GM13977 (cell line): ENCODE measurements around the gene PODXL2.
A peak's percentile ranks its signal among the peaks of the same experiment; 100 is the strongest.
"Not testable (repeated sequence)": the region's sequence is repeated elsewhere in the genome, so short reads cannot be mapped to it uniquely, and the experiment has no call there.

ENCODE experiments used
- DNase-seq: peaks from one replicate; pipeline ENCODE4 v3.0.0; 2012; ENCODE audit warnings: low spot score
- CTCF ChIP-seq: IDR thresholded peaks from 2 replicates; pipeline ENCODE4 v1.5.1; 2012; ENCODE audit warnings: mild to moderate bottlenecking, control low read depth; ENCODE audit not compliant: insufficient read depth; ENCODE audit errors: extremely low read depth, missing control alignments
- in situ Hi-C: fragments of 300-500 bp; cut with MboI; formaldehyde crosslinking; loops from one replicate; pipeline ENCODE4 v1.12.0; 2022; ENCODE audit warnings: low sequenced_read_pairs, low pct_unique_long_range_greater_than_20kb, mixed read lengths, inconsistent platforms; ENCODE audit not compliant: unreplicated experiment

PODXL2 gene

GRCh38 chr3:127647166-127647844 is 18.3 kb downstream of the PODXL2 start:
- in situ Hi-C loops, result no loop called here
- no peak for TF ChIP-seq CTCF
- no peak for DNase-seq

GRCh38 chr3:127647845-127648204 is 18.8 kb downstream of the PODXL2 start:
- no peak for TF ChIP-seq CTCF
- no peak for DNase-seq
- in situ Hi-C loops, result no loop called here

GRCh38 chr3:127650236-127650635 is 21.3 kb downstream of the PODXL2 start:
- in situ Hi-C loops, result loop anchor here (10.0 kb wide), 1 partner anchor 315 kb away; no protein-coding TSS in a partner anchor
- DNase-seq, result no peak

GRCh38 chr3:127651516-127652172 is 22.7 kb downstream of the PODXL2 start:
- no peak for DNase-seq
- peak; percentile 11 for TF ChIP-seq CTCF
- in situ Hi-C loops, result loop anchor here (10.0 kb wide), 1 partner anchor 313 kb away; no protein-coding TSS in a partner anchor

More at GRCh38 chr3:127650236-127650635, 21.3 kb downstream of the PODXL2 start:
- TF ChIP-seq CTCF, result no peak

- peak; percentile 85 for TF ChIP-seq CTCF
- peak; percentile 76 for DNase-seq
- in situ Hi-C loops, result loop anchor here (10.0 kb wide), 1 partner anchor 312 kb away; no protein-coding TSS in a partner anchor
Measured at GRCh38 chr3:127652246-127652995, 23.4 kb downstream of the PODXL2 start.

GRCh38 chr3:127654374-127654773 is 25.4 kb downstream of the PODXL2 start:
- DNase-seq, result no peak
- in situ Hi-C loops, result loop anchor here (10.0 kb wide), 1 partner anchor 310 kb away; no protein-coding TSS in a partner anchor
- no peak for TF ChIP-seq CTCF

GRCh38 chr3:127654993-127655392 is 26.0 kb downstream of the PODXL2 start:
- in situ Hi-C loops, result loop anchor here (10.0 kb wide), 1 partner anchor 310 kb away; no protein-coding TSS in a partner anchor
- DNase-seq, result not testable (repeated sequence)
